ENCODE data around the gene TRMT11. TPM values are rescaled to one million over a fixed set of nuclear protein-coding genes. Genes with fewer than 3 reads are reported as not detected.

The TRMT11 gene
- total and polyA plus RNA-seq, 2 donors from 2014 or later, result 10.6 to 25.1 TPM

- Histone ChIP-seq H3K4me3 (ENCODE audit: low read length in 3 of 3) (no peak overlapping the region), H3K4me1 (ENCODE audit: control insufficient read depth in 2 of 3, insufficient read depth in 2 of 3, low read depth in 1 of 3, low read length in 3 of 3) (no peaks in the 10 kb centered on the region), H3K9me3 (ENCODE audit: control insufficient read depth in 2 of 3, insufficient read depth in 1 of 3, low read length in 3 of 3) (no peaks in the 10 kb centered on the region), H3K9ac (ENCODE audit: low read length in 3 of 3) (no peak overlapping the region), H3K36me3 (ENCODE audit: control insufficient read depth in 2 of 3, insufficient read depth in 3 of 3, low read length in 3 of 3) (no peaks in the 10 kb centered on the region), H3K27me3 (ENCODE audit: control insufficient read depth, insufficient read depth, low read length) (no peaks in the 10 kb centered on the region), H3K27ac (ENCODE audit: low read depth in 2 of 2, low read length in 2 of 2) (no peak overlapping the region)
- FAIRE-seq (no peak), DNase-seq (no peak)
- no peak for TF ChIP-seq CTCF (IDR thresholded peaks at IDR 0.05; ENCODE audit: borderline replicate concordance, extremely low read depth, insufficient read depth)
- intact Hi-C loops (cut with DNase I), result no loop called here
Measured at GRCh38 chr6:126072172-126072571, 85.8 kb downstream of the TRMT11 start.

GRCh38 chr6:126072834-126073233 is 86.5 kb downstream of the TRMT11 start:
- TF ChIP-seq CTCF (IDR thresholded peaks at IDR 0.05; ENCODE audit: borderline replicate concordance, extremely low read depth, insufficient read depth), result no peak
- intact Hi-C loops (cut with DNase I), result no loop called here
- no peaks in the 10 kb centered on the region for H3K27me3 ChIP-seq (ENCODE audit: control insufficient read depth, insufficient read depth, low read length)
- H3K9me3 ChIP-seq (ENCODE audit: control insufficient read depth in 2 of 3, insufficient read depth in 1 of 3, low read length in 3 of 3), result no peaks in the 10 kb centered on the region
- no peak overlapping the region for H3K9ac ChIP-seq (ENCODE audit: low read length in 3 of 3)
- no peaks in the 10 kb centered on the region for H3K4me1 ChIP-seq (ENCODE audit: control insufficient read depth in 2 of 3, insufficient read depth in 2 of 3, low read depth in 1 of 3, low read length in 3 of 3)
- no peak for DNase-seq
- H3K36me3 ChIP-seq (ENCODE audit: control insufficient read depth in 2 of 3, insufficient read depth in 3 of 3, low read length in 3 of 3), result no peaks in the 10 kb centered on the region
- H3K4me3 ChIP-seq (ENCODE audit: low read length in 3 of 3), result no peak overlapping the region
- H3K27ac ChIP-seq (ENCODE audit: low read depth in 2 of 2, low read length in 2 of 2), result no peak overlapping the region
- FAIRE-seq, result no peak

- Histone ChIP-seq H3K27ac (ENCODE audit: low read depth in 2 of 2, low read length in 2 of 2) (no peak overlapping the region), H3K36me3 (ENCODE audit: control insufficient read depth in 2 of 3, insufficient read depth in 3 of 3, low read length in 3 of 3) (no peaks in the 10 kb centered on the region), H3K4me3 (ENCODE audit: low read length in 3 of 3) (no peak overlapping the region), H3K9me3 (ENCODE audit: control insufficient read depth in 2 of 3, insufficient read depth in 1 of 3, low read length in 3 of 3) (no peaks in the 10 kb centered on the region), H3K27me3 (ENCODE audit: control insufficient read depth, insufficient read depth, low read length) (no peaks in the 10 kb centered on the region), H3K9ac (ENCODE audit: low read length in 3 of 3) (no peak overlapping the region), H3K4me1 (ENCODE audit: control insufficient read depth in 2 of 3, insufficient read depth in 2 of 3, low read depth in 1 of 3, low read length in 3 of 3) (no peaks in the 10 kb centered on the region)
- FAIRE-seq, result no peak
- intact Hi-C loops (cut with DNase I), result no loop called here
- no peak for DNase-seq
- TF ChIP-seq CTCF (IDR thresholded peaks at IDR 0.05; ENCODE audit: borderline replicate concordance, extremely low read depth, insufficient read depth), result no peak
Measured at GRCh38 chr6:126075335-126076071, 89.2 kb downstream of the TRMT11 start.
